ENCODE data around the gene ZNF507. TPM values are rescaled to one million over a fixed set of nuclear protein-coding genes. Genes with fewer than 3 reads are reported as not detected.
"Not testable (repeated sequence)": the region's sequence is repeated elsewhere in the genome, so short reads cannot be mapped to it uniquely, and the experiment has no call there.

Gene ZNF507
- total and polyA plus RNA-seq, 8 donors = 3.5 to 14.7 (median 8.9) TPM

GRCh38 chr19:32422435-32422834 is 77.0 kb downstream of the ZNF507 start:
- no peak for DNase-seq
- intact Hi-C loops (cut with DNase I) = no loop called here
- Histone ChIP-seq H3K27ac (no peak overlapping the region), H3K4me1 (no peaks in the 10 kb centered on the region), H3K36me3 (no peaks in the 10 kb centered on the region), H3K9me3 (no peaks in the 10 kb centered on the region), H3K4me3 (no peak overlapping the region), H3K27me3 (no peaks in the 10 kb centered on the region)
- 70 to 73% methylated on average over 3 of the region's 3 CpGs for WGBS, 2 donors
- no peak for ATAC-seq
- TF ChIP-seq CTCF (IDR thresholded peaks at IDR 0.05) = no peak
- FAIRE-seq = no peak

DNA sequence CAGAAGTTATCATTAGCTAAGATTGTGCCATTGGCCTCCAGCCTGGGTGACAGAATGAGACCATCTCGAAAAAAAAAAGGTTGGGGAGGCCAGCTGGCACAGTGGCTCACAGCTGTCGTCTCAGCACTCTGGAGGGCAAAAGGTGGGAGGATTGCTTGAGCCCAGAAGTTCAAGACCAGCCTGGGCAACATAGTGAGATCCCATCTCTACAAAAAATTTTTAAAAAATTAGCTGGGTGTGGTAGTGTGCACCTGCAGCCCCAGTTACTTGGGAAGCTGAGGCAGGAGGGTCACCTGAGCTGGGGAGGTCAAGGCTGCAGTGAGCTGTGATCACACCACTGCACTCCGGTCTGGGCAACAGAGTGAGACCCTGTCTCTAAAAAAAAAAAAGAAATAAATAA is 78.5 kb downstream of the ZNF507 start:
- WGBS, 2 donors = 92 to 95% methylated on average over 3 of the region's 3 CpGs
- H3K4me1 ChIP-seq; FAIRE-seq; DNase-seq; H3K27me3 ChIP-seq; H3K27ac ChIP-seq; intact Hi-C loops (cut with DNase I); H3K4me3 ChIP-seq; H3K9me3 ChIP-seq; H3K36me3 ChIP-seq; ATAC-seq: not testable (repeated sequence)

DNA sequence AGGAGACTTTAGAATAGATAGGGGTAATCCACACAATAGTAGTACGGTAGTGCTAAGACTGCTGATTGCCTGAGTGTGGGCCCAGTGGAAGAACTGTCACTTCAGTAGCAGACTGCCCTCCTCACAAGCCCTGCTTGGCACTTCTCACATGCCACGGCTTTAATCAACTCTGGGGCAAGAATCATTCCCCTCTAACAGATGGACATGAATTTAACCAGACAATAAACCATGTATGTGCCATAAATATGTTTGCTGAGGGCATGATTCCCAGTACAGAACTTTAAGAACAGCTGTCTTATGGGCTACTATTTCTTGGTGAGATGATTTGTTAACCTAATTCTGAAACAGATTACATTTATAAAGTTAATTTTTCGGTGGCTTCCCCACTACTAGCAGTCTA is 82.1 kb downstream of the ZNF507 start:
- WGBS, 2 donors = 83 to 91% methylated on average over 3 of the region's 3 CpGs
- TF ChIP-seq CTCF (IDR thresholded peaks at IDR 0.05) = no peak
- no peaks in the 10 kb centered on the region for H3K27me3 ChIP-seq
- no peaks in the 10 kb centered on the region for H3K9me3 ChIP-seq
- intact Hi-C loops (cut with DNase I) = no loop called here
- no peak overlapping the region for H3K4me3 ChIP-seq
- H3K36me3 ChIP-seq = no peaks in the 10 kb centered on the region
- DNase-seq (no peak), FAIRE-seq (no peak), ATAC-seq (no peak)
- no peak overlapping the region for H3K27ac ChIP-seq
- no peaks in the 10 kb centered on the region for H3K4me1 ChIP-seq

DNA sequence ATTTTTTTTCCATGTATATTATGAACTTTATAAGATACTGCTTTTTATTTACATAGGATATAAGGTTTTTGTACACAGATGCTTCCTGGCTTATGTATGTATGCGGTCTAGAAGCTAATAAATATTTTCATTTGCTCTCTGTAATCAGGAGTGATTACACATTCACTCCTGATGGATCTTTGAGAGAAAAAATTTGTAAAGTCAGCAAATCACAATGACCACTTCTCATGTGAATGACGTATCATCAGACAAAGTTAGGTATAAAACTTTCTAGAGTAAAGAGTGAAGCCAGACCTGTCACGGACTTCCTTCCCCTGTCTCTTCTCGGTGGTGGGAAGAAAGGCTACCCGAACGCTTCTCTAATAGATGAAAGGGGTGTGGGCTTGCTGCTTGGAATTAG is 91.3 kb downstream of the ZNF507 start:
- intact Hi-C loops (cut with DNase I) = no loop called here
- no peaks in the 10 kb centered on the region for H3K4me1 ChIP-seq
- H3K27me3 ChIP-seq = no peaks in the 10 kb centered on the region
- peaks cover 0 to 8% (median 3%) of the 10 kb centered on the region in 3 donors for H3K36me3 ChIP-seq
- H3K27ac ChIP-seq = no peak overlapping the region
- no peak for DNase-seq
- WGBS, 2 donors = 93 to 97% methylated on average over 6 of the region's 6 CpGs
- H3K9me3 ChIP-seq = no peaks in the 10 kb centered on the region
- H3K4me3 ChIP-seq = no peak overlapping the region
- TF ChIP-seq CTCF (IDR thresholded peaks at IDR 0.05) = no peak
- FAIRE-seq = no peak
- no peak for ATAC-seq

DNA sequence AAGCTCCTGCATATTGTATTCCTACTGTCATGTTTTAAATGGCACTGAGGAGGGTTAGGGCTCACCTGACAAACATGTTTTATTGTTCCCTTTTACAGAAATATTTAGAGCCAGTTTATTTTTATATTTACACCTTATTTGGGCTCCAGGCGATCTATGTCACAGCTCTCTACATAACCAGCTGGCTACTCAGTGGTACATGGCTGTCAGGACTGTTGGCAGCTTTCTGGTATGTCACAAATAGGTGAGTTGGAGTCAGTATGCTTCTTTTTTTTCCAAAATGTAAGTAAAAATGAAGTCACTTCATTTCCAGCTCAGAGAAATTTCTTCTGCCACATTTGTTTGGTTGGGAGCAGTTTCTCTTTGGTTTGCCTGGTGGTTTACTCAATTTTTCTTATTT is 91.7 kb downstream of the ZNF507 start:
- ATAC-seq (no peak), DNase-seq (no peak), FAIRE-seq (no peak)
- 88 to 92% methylated on average over 1 of the region's 1 CpG for WGBS, 2 donors
- no peak overlapping the region for H3K4me3 ChIP-seq
- no peak overlapping the region for H3K27ac ChIP-seq
- H3K9me3 ChIP-seq = no peaks in the 10 kb centered on the region
- peaks cover 0 to 8% (median 3%) of the 10 kb centered on the region in 3 donors for H3K36me3 ChIP-seq
- intact Hi-C loops (cut with DNase I) = no loop called here
- H3K27me3 ChIP-seq = no peaks in the 10 kb centered on the region
- no peak for TF ChIP-seq CTCF (IDR thresholded peaks at IDR 0.05)
- no peaks in the 10 kb centered on the region for H3K4me1 ChIP-seq

Other genes starting within 250 kb of the ZNF507 start
- 10 to 100 TPM; 10.9 to 31.0 (median 15.2) TPM for gene DPY19L3, start 60.2 kb downstream of the ZNF507 start, total RNA-seq
- gene DPY19L3, start 60.2 kb downstream of the ZNF507 start, polyA plus RNA-seq = 10 to 100 TPM in 1 of 2 donors, 1 to 10 TPM in 1; 5.9 to 10.2 TPM
- gene PDCD5, start 235.6 kb downstream of the ZNF507 start, total RNA-seq = 10 to 100 TPM; 24.8 to 43.1 (median 36.6) TPM
- 10 to 100 TPM; 46.4 to 80.8 TPM for gene PDCD5, start 235.6 kb downstream of the ZNF507 start, polyA plus RNA-seq

All from pancreas (tissue), 10 donors.